Activated naive CD4-positive, alpha-beta T cell treated with Interleukin-2 at 50 U/mL for 16 hours (primary cell): ENCODE results near the gene NR5A1.

ENCODE experiments used
- DNase-seq: peaks from one replicate; pipeline ENCODE4 v3.0.0-alpha.2; 2020

Gene NR5A1

GRCh38 chr9:124457079-124457886, 49.9 kb downstream of the NR5A1 start:
- no peak for DNase-seq

GRCh38 chr9:124456341-124457078, 50.7 kb downstream of the NR5A1 start:
- no peak for DNase-seq

- DNase-seq, result no peak
Measured at GRCh38 chr9:124455820-124456219, 51.4 kb downstream of the NR5A1 start.

GRCh38 chr9:124454791-124455443, 52.3 kb downstream of the NR5A1 start:
- DNase-seq, result no peak

GRCh38 chr9:124454296-124454695, 52.9 kb downstream of the NR5A1 start:
- no peak for DNase-seq

- DNase-seq, result no peak
Measured at GRCh38 chr9:124453586-124454191, 53.5 kb downstream of the NR5A1 start.

GRCh38 chr9:124452841-124453585, 54.2 kb downstream of the NR5A1 start:
- DNase-seq, result no peak

GRCh38 chr9:124452326-124452725, 54.9 kb downstream of the NR5A1 start:
- no peak for DNase-seq

- DNase-seq, result no peak
Measured at GRCh38 chr9:124450931-124451661, 56.1 kb downstream of the NR5A1 start.

- DNase-seq, result no peak
Measured at GRCh38 chr9:124450241-124450924, 56.8 kb downstream of the NR5A1 start, which contains the start of gene ADGRD2. TSS of gene ADGRD2 (plus strand) at chr9:124450451. CDS start at chr9:124451667, 1,216 bp downstream.

- no peak for DNase-seq
Measured at GRCh38 chr9:124449381-124450151, 57.6 kb downstream of the NR5A1 start.

GRCh38 chr9:124448019-124448418, 59.2 kb downstream of the NR5A1 start:
- DNase-seq, result no peak

GRCh38 chr9:124447297-124447661, 59.9 kb downstream of the NR5A1 start:
- DNase-seq, result no peak

GRCh38 chr9:124444166-124444565, 63.0 kb downstream of the NR5A1 start:
- DNase-seq, result no peak

GRCh38 chr9:124443625-124444024, 63.6 kb downstream of the NR5A1 start:
- no peak for DNase-seq

GRCh38 chr9:124442826-124443225, 64.4 kb downstream of the NR5A1 start:
- no peak for DNase-seq

GRCh38 chr9:124442379-124442778, 64.8 kb downstream of the NR5A1 start:
- DNase-seq, result no peak

GRCh38 chr9:124441291-124441690, 65.9 kb downstream of the NR5A1 start:
- DNase-seq, result no peak

GRCh38 chr9:124440786-124441185, 66.4 kb downstream of the NR5A1 start:
- no peak for DNase-seq

GRCh38 chr9:124439686-124440243, 67.4 kb downstream of the NR5A1 start:
- no peak for DNase-seq
